H9 (cell line): ENCODE results near the gene DAND5. TPM values are rescaled to one million over a fixed set of nuclear protein-coding genes. Genes with fewer than 3 reads are reported as not detected.
A peak's percentile ranks its signal among the peaks of the same experiment; 100 is the strongest.

Experiments used
- DNase-seq: peaks from one replicate; pipeline ENCODE4 v3.0.0-alpha.2; 2017
- H2AFZ ChIP-seq: one replicate; pipeline ENCODE4 v1.6.1; 2013; ENCODE audit warnings: mild to moderate bottlenecking, low read length, control low read depth, moderate library complexity
- H2AK5ac ChIP-seq: 2 replicates; pipeline ENCODE4 v1.6.1; 2013; ENCODE audit warnings: low read length, control low read depth, mixed read lengths; ENCODE audit not compliant: insufficient read length
- H2BK120ac ChIP-seq: one replicate; pipeline ENCODE4 v1.6.1; 2013; ENCODE audit warnings: low read depth, mild to moderate bottlenecking, low read length, control low read depth, inconsistent platforms; ENCODE audit not compliant: poor library complexity, severe bottlenecking
- H2BK12ac ChIP-seq: 2 replicates; pipeline ENCODE4 v1.6.1; 2013; ENCODE audit warnings: low read length, control low read depth, mixed read lengths, low read depth; ENCODE audit not compliant: insufficient read length
- H2BK15ac ChIP-seq: 2 replicates; pipeline ENCODE4 v1.6.1; 2013; ENCODE audit warnings: low read depth, low read length, control low read depth
- H2BK20ac ChIP-seq: one replicate; pipeline ENCODE4 v1.6.1; 2013; ENCODE audit warnings: low read depth, mild to moderate bottlenecking, low read length, control low read depth, inconsistent platforms; ENCODE audit not compliant: poor library complexity, severe bottlenecking
- H2BK5ac ChIP-seq: 2 replicates; pipeline ENCODE4 v1.6.1; 2013; ENCODE audit warnings: low read length, control low read depth, mixed read lengths; ENCODE audit not compliant: insufficient read length
- H3K14ac ChIP-seq: 2 replicates; pipeline ENCODE4 v1.6.1; 2013; ENCODE audit warnings: low read length, control low read depth; ENCODE audit not compliant: insufficient read depth
- H3K18ac ChIP-seq: 2 replicates; pipeline ENCODE4 v1.6.1; 2013; ENCODE audit warnings: low read depth, mild to moderate bottlenecking, mixed read lengths, low read length, control low read depth; ENCODE audit not compliant: insufficient read length
- H3K23ac ChIP-seq: 2 replicates; pipeline ENCODE4 v1.6.1; 2013; ENCODE audit warnings: low read length, control low read depth, mixed read lengths, low read depth; ENCODE audit not compliant: insufficient read length
- H3K23me2 ChIP-seq: 2 replicates; pipeline ENCODE4 v1.6.1; 2013; ENCODE audit warnings: low read depth, mild to moderate bottlenecking, mixed read lengths, low read length, control low read depth; ENCODE audit not compliant: insufficient read length, poor library complexity, severe bottlenecking
- H3K27ac ChIP-seq: 2 replicates; pipeline ENCODE4 v1.5.1; 2013; ENCODE audit warnings: low read length, control low read depth, mixed read lengths, low read depth; ENCODE audit not compliant: insufficient read length
- H3K27me3 ChIP-seq: 2 replicates; pipeline ENCODE4 v1.6.1; 2013; ENCODE audit warnings: low read length, control low read depth, inconsistent platforms; ENCODE audit not compliant: insufficient read depth
- H3K4ac ChIP-seq: 2 replicates; pipeline ENCODE4 v1.6.1; 2013; ENCODE audit warnings: low read depth, mild to moderate bottlenecking, control low read depth, inconsistent platforms, low read length, moderate library complexity
- H3K4me1 ChIP-seq: 2 replicates; pipeline ENCODE4 v1.6.1; 2013; ENCODE audit warnings: low read length, control low read depth, inconsistent platforms; ENCODE audit not compliant: insufficient read depth
- H3K4me2 ChIP-seq: 2 replicates; pipeline ENCODE4 v1.6.1; 2013; ENCODE audit warnings: low read length, control low read depth, mixed read lengths; ENCODE audit not compliant: insufficient read length, insufficient read depth
- H3K56ac ChIP-seq: 2 replicates; pipeline ENCODE4 v1.6.1; 2013; ENCODE audit warnings: low read depth, mild to moderate bottlenecking, mixed read lengths, low read length, control low read depth; ENCODE audit not compliant: insufficient read length
- H3K79me1 ChIP-seq: 2 replicates; pipeline ENCODE4 v1.6.1; 2013; ENCODE audit warnings: low read depth, mild to moderate bottlenecking, moderate library complexity, low read length, control low read depth, inconsistent platforms; ENCODE audit not compliant: insufficient read depth, poor library complexity, severe bottlenecking
- H3K79me2 ChIP-seq: 2 replicates; pipeline ENCODE4 v1.6.1; 2013; ENCODE audit warnings: low read length, control low read depth, inconsistent platforms; ENCODE audit not compliant: insufficient read depth
- H3K9ac ChIP-seq: 2 replicates; pipeline ENCODE4 v1.6.1; 2013; ENCODE audit warnings: low read length, control low read depth, mixed read lengths; ENCODE audit not compliant: insufficient read length; ENCODE audit errors: extremely low read depth
- H3K9me3 ChIP-seq: one replicate; pipeline ENCODE4 v1.6.1; 2013; ENCODE audit warnings: low read depth, low read length, inconsistent platforms; ENCODE audit not compliant: control insufficient read depth
- H3T11ph ChIP-seq: one replicate; pipeline ENCODE4 v1.6.1; 2013; ENCODE audit warnings: mild to moderate bottlenecking, low read length, control low read depth, inconsistent platforms
- H4K20me1 ChIP-seq: one replicate; pipeline ENCODE4 v1.6.1; 2013; ENCODE audit not compliant: control insufficient read depth, insufficient read length, insufficient read depth
- H4K5ac ChIP-seq: 2 replicates; pipeline ENCODE4 v1.6.1; 2013; ENCODE audit warnings: low read depth, mild to moderate bottlenecking, mixed read lengths, low read length, control low read depth; ENCODE audit not compliant: insufficient read length
- H4K8ac ChIP-seq: replicated peaks from 2 replicates; pipeline ENCODE4 v1.6.1; 2013; ENCODE audit warnings: low read length, control low read depth, mixed read lengths, low read depth; ENCODE audit not compliant: insufficient read length
- H4K91ac ChIP-seq: 2 replicates; pipeline ENCODE4 v1.6.1; 2013; ENCODE audit warnings: low read depth, mild to moderate bottlenecking, moderate library complexity, mixed read lengths, low read length, control low read depth; ENCODE audit not compliant: insufficient read length
- H3K27ac Mint-ChIP-seq, 3 experiments: 2 replicates in 2 of 3; 3 replicates in 1 of 3; pipeline ENCODE4 v1.8.0; 2020 to 2021; ENCODE audit warnings: mixed read lengths in 3 of 3, mild to moderate bottlenecking in 1 of 3, moderate library complexity in 1 of 3
- H3K27me3 Mint-ChIP-seq: 2 replicates; pipeline ENCODE4 v1.8.0; 2021; ENCODE audit warnings: low read depth, mild to moderate bottlenecking, moderate library complexity, mixed read lengths
- H3K36me3 Mint-ChIP-seq, 3 experiments: 2 replicates in 2 of 3; 3 replicates in 1 of 3; pipeline ENCODE4 v1.8.0; 2020 to 2021; ENCODE audit warnings: low read depth in 3 of 3, mixed read lengths in 3 of 3; ENCODE audit not compliant: insufficient read depth in 1 of 3
- H3K4me1 Mint-ChIP-seq, 2 experiments: 2 replicates each; pipeline ENCODE4 v1.8.0; 2020; ENCODE audit warnings: mixed read lengths in 2 of 2
- H3K4me3 Mint-ChIP-seq, 2 experiments: 2 replicates in 1 of 2; 3 replicates in 1 of 2; pipeline ENCODE4 v1.8.0; 2020 to 2021; ENCODE audit warnings: mild to moderate bottlenecking in 2 of 2, mixed read lengths in 2 of 2, moderate library complexity in 1 of 2
- H3K9me3 Mint-ChIP-seq, 2 experiments: 2 replicates in 1 of 2; 3 replicates in 1 of 2; pipeline ENCODE4 v1.8.0; 2020; ENCODE audit warnings: mild to moderate bottlenecking in 2 of 2, mixed read lengths in 2 of 2, moderate library complexity in 1 of 2
- WGBS: extraction: QIAGEN DNeasy Blood & Tissue Kit; methylation state at CpG from one replicate; pipeline ENCODE4 v1.1.7; 2013; ENCODE audit warnings: missing lambda C conversion rate, low lambda C conversion rate, mixed read lengths; ENCODE audit not compliant: insufficient read length; ENCODE audit errors: extremely low coverage; 5-methylcytosine and 5-hydroxymethylcytosine counted together
- total RNA-seq: library from RNA; stranded (reverse); gene quantifications from 2 replicates; pipeline ENCODE4 v1.2.1, GENCODE V29; 2021
- TF ChIP-seq, protein P1 (sequence below): fragments of 200-600 bp; sonication (generic); conservative IDR thresholded peaks from 3 replicates; pipeline ENCODE4 v1.8.0; 2021; ENCODE audit warnings: antibody characterized with exemption, mild to moderate bottlenecking

Gene DAND5
- total RNA-seq, 1 experiment from 2014 or later = 0.11 TPM

DNA sequence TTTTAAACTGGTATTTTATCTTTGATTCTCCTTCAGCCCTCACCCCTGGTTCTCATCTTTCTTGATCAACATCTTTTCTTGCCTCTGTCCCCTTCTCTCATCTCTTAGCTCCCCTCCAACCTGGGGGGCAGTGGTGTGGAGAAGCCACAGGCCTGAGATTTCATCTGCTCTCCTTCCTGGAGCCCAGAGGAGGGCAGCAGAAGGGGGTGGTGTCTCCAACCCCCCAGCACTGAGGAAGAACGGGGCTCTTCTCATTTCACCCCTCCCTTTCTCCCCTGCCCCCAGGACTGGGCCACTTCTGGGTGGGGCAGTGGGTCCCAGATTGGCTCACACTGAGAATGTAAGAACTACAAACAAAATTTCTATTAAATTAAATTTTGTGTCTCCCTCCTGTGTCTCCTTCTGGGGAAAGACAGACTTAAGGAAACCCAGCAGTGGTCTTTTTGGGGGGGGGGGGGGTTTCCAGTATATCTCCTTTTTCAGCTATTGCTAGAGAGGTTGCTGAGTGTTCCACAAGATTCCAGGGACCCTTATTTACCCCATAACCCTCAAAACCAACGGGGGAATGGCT lies 25.2 kb upstream of the DAND5 start:
- no peak overlapping the region for H2BK12ac ChIP-seq
- no peaks in the 10 kb centered on the region for H3K27me3 Mint-ChIP-seq
- no CpG with 5 or more reads among the region's 2 CpGs for WGBS
- H3K27ac ChIP-seq = no peak overlapping the region
- H3K23me2 ChIP-seq = peaks cover 3% of the 10 kb centered on the region
- H3K4me3 Mint-ChIP-seq = no peak overlapping the region
- no peaks in the 10 kb centered on the region for H3K9me3 ChIP-seq
- peaks cover 21 to 39% of the 10 kb centered on the region in 2 experiments for H3K4me1 Mint-ChIP-seq
- H2AK5ac ChIP-seq = no peak overlapping the region
- H3K18ac ChIP-seq = no peak overlapping the region
- H3K4ac ChIP-seq = no peak overlapping the region
- H4K20me1 ChIP-seq = no peaks in the 10 kb centered on the region
- no peak overlapping the region for H3K56ac ChIP-seq
- no peak overlapping the region for H2BK120ac ChIP-seq
- no peak overlapping the region for H3K14ac ChIP-seq
- H2BK15ac ChIP-seq = no peak overlapping the region
- H2BK5ac ChIP-seq = no peak overlapping the region
- peaks cover 0 to 3% of the 10 kb centered on the region in 2 experiments; a peak in 1 of 5 replicates for H3K9me3 Mint-ChIP-seq
- H4K5ac ChIP-seq = no peak overlapping the region
- no peak overlapping the region for H2BK20ac ChIP-seq
- H3K4me2 ChIP-seq = no peak overlapping the region
- TF ChIP-seq, protein P1, sequence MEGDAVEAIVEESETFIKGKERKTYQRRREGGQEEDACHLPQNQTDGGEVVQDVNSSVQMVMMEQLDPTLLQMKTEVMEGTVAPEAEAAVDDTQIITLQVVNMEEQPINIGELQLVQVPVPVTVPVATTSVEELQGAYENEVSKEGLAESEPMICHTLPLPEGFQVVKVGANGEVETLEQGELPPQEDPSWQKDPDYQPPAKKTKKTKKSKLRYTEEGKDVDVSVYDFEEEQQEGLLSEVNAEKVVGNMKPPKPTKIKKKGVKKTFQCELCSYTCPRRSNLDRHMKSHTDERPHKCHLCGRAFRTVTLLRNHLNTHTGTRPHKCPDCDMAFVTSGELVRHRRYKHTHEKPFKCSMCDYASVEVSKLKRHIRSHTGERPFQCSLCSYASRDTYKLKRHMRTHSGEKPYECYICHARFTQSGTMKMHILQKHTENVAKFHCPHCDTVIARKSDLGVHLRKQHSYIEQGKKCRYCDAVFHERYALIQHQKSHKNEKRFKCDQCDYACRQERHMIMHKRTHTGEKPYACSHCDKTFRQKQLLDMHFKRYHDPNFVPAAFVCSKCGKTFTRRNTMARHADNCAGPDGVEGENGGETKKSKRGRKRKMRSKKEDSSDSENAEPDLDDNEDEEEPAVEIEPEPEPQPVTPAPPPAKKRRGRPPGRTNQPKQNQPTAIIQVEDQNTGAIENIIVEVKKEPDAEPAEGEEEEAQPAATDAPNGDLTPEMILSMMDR = no peak
- no peak overlapping the region for H4K8ac ChIP-seq
- peaks cover 6% of the 10 kb centered on the region for H3K79me1 ChIP-seq
- H3K36me3 Mint-ChIP-seq = peaks cover 61 to 83% (median 75%) of the 10 kb centered on the region in 3 experiments
- no peaks in the 10 kb centered on the region for H3K4me1 ChIP-seq
- no peak overlapping the region for H4K91ac ChIP-seq
- no peak overlapping the region for H3K9ac ChIP-seq
- H3K27ac Mint-ChIP-seq = peak overlapping the region in 1 of 3 experiments; percentile 93; a peak in 3 of 7 replicates
- DNase-seq = no peak
- H3K27me3 ChIP-seq = no peaks in the 10 kb centered on the region
- peaks cover 3% of the 10 kb centered on the region; the same call in 1 of the 2 replicates for H3K79me2 ChIP-seq
- H2AFZ ChIP-seq = no peak overlapping the region
- no peak overlapping the region for H3T11ph ChIP-seq
- H3K23ac ChIP-seq = no peak overlapping the region
